ENCODE measurements around the gene EVX1. TPM values are rescaled to one million over a fixed set of nuclear protein-coding genes. Genes with fewer than 3 reads are reported as not detected.
A peak's percentile ranks its signal among the peaks of the same experiment; 100 is the strongest.

Gene EVX1
- total RNA-seq, 4 donors from 2014 or later = not detected

DNA sequence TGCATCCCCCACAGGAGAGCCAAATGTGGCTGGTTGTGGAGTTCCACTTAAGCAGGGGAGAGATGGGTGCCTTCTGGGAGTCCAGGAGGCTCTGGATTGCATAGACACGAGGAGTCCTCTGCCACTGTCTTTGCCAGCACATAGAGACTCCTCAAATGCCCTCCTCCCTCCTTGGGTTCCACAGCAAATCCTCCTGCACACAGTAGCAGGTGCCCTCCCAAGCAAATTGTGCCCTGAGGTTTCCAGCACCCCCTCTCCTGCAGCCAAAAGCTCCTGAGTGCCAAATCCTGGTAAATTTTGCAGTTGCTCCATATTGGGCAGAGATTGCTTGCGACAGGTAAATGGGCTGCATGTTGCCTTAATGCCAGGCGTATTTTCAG lies 5.8 kb downstream of the EVX1 start:
- no peaks in the 10 kb centered on the region for H3K9me3 ChIP-seq
- H3K4me1 ChIP-seq = peaks cover 6 to 24% of the 10 kb centered on the region in 2 donors
- ATAC-seq (no peak), DNase-seq (no peak)
- TF ChIP-seq POLR2A (IDR thresholded peaks at IDR 0.05) = no peak
- H3K4me3 ChIP-seq = no peak overlapping the region
- in situ Hi-C loops (cut with MboI; ENCODE audit: low sequenced_read_pairs in 4 of 4) = no loop called here
- no peaks in the 10 kb centered on the region for H3K36me3 ChIP-seq
- H3K27ac ChIP-seq = no peak overlapping the region
- intact Hi-C loops (cut with DNase I; ENCODE audit: low total_unique reads) = no loop called here
- peaks cover 94 to 100% (median 95%) of the 10 kb centered on the region in 3 donors for H3K27me3 ChIP-seq

DNA sequence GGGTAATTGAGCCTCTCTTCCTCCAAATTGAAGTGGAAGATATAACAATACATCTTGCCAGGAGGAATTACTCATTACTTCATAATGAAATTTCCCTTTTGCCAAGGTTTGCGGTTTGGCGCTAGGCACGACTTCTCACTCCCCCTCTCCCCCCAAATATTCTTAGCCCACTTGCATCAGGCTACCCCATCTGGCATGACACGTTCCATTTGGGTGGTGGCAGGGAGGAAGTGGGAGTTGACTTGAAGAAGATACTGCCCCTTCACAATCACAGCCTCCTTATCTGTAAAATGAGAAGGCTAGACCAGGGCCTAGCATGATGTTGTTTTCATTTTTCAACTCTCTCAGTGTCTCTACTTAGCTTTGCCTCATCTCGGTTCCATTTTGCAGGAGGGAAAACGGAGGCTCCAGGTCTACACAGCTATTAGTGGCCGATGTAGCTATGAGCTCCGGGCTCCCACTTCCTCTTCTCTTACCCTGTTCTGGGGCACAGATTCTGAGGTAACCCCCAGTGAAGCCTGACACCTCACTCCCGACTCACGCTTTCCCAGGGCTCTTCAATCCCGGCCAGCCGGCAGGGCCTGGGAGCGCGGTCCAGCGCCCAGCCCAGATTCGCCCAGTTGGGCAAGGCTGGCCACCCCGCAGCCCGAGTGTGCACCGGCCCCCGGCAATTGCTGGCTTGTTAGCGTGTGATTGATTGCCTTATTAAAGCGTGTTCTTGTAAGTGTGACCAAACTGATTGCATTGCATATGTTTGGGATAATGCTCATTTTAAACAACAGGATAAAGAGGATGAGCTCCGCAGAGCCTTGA lies 6.5 kb downstream of the EVX1 start:
- Histone ChIP-seq H3K27me3 (peaks cover 87 to 100% (median 88%) of the 10 kb centered on the region in 3 donors), H3K36me3 (no peaks in the 10 kb centered on the region), H3K9me3 (no peaks in the 10 kb centered on the region), H3K27ac (no peak overlapping the region), H3K4me1 (peaks cover 6 to 19% of the 10 kb centered on the region in 2 donors), H3K4me3 (no peak overlapping the region)
- ATAC-seq = no peak
- in situ Hi-C loops (cut with MboI; ENCODE audit: low sequenced_read_pairs in 4 of 4) = no loop called here
- intact Hi-C loops (cut with DNase I; ENCODE audit: low total_unique reads) = no loop called here
- DNase-seq = no peak
- no peak for TF ChIP-seq POLR2A (IDR thresholded peaks at IDR 0.05)
- no peak for TF ChIP-seq CTCF (IDR thresholded peaks at IDR 0.05 in 4 of 5, conservative IDR thresholded peaks at IDR 0.05 in 1 of 5)

- H3K27me3 ChIP-seq = peaks cover 79 to 92% (median 80%) of the 10 kb centered on the region in 3 donors
- H3K36me3 ChIP-seq = no peaks in the 10 kb centered on the region
- intact Hi-C loops (cut with DNase I; ENCODE audit: low total_unique reads) = no loop called here
- DNase-seq = no peak
- no peak overlapping the region for H3K27ac ChIP-seq
- no peak for TF ChIP-seq POLR2A (IDR thresholded peaks at IDR 0.05)
- TF ChIP-seq CTCF (IDR thresholded peaks at IDR 0.05 in 4 of 5, conservative IDR thresholded peaks at IDR 0.05 in 1 of 5) = no peak
- ATAC-seq = no peak
- H3K4me1 ChIP-seq = peaks cover 6 to 18% of the 10 kb centered on the region in 2 donors
- H3K9me3 ChIP-seq = no peaks in the 10 kb centered on the region
- no peak overlapping the region for H3K4me3 ChIP-seq
- in situ Hi-C loops (cut with MboI; ENCODE audit: low sequenced_read_pairs in 4 of 4) = no loop called here
These were observed 7.3 kb downstream of the EVX1 start for GRCh38 chr7:27249724-27250556.

DNA sequence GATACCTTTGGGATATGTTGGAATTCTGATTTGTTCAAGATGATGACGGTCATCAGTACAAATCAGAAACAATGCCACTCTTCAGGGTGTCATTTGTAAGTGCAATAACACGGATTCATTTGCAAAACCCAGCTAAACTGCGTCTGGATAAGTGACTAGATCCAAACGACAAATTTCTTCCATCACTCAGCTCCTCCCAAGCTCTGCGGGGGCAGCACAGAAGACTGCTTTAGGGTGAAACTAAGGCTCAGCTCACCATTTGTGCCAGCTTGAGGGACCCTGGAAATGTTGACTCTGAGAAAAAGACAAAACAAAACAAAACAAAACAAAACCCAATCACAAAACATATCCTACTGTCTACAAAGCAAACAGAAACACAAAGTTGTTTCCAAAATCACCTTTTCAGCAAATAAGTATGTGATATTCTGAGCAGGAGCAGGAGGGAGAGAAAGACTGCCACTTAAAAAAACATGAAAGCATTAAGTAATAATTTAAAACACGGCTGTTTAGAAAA lies 8.0 kb downstream of the EVX1 start:
- intact Hi-C loops (cut with DNase I; ENCODE audit: low total_unique reads) (no loop called here), in situ Hi-C loops (cut with MboI; ENCODE audit: low sequenced_read_pairs in 4 of 4) (no loop called here)
- H3K9me3 ChIP-seq = no peaks in the 10 kb centered on the region
- H3K4me3 ChIP-seq = peak overlapping the region in 1 of 4 donors; percentile 44
- H3K27me3 ChIP-seq = peaks cover 72 to 85% (median 73%) of the 10 kb centered on the region in 3 donors
- no peaks in the 10 kb centered on the region for H3K36me3 ChIP-seq
- H3K27ac ChIP-seq = no peak overlapping the region
- TF ChIP-seq CTCF (IDR thresholded peaks at IDR 0.05 in 4 of 5, conservative IDR thresholded peaks at IDR 0.05 in 1 of 5) (no peak), POLR2A (IDR thresholded peaks at IDR 0.05) (no peak)
- ATAC-seq = no peak
- H3K4me1 ChIP-seq = peaks cover 6 to 12% of the 10 kb centered on the region in 2 donors
- no peak for DNase-seq
